Mammary epithelial cell (primary cell): ENCODE measurements around the gene WFDC1.

ENCODE experiments used
- CTCF ChIP-seq, 2 donors: IDR thresholded peaks in 1 of 2; conservative IDR thresholded peaks in 1 of 2; 2 replicates each; pipeline ENCODE4 v1.5.1; 2011 to 2012; ENCODE audit warnings: inconsistent platforms in 2 of 2, low read length in 2 of 2, mild to moderate bottlenecking in 2 of 2, control low read depth in 1 of 2, low read depth in 1 of 2; ENCODE audit not compliant: insufficient read depth in 1 of 2; ENCODE audit errors: extremely low read depth in 1 of 2
- EZH2 ChIP-seq: IDR thresholded peaks from 2 replicates; pipeline ENCODE4 v1.6.1; 2012; ENCODE audit warnings: low read length, inconsistent platforms, borderline replicate concordance

- TF ChIP-seq CTCF (conservative IDR thresholded peaks at IDR 0.05 in 1 of 2, IDR thresholded peaks at IDR 0.05 in 1 of 2; ENCODE audit: extremely low read depth in 1 of 2, insufficient read depth in 1 of 2, low read depth in 1 of 2, low read length in 2 of 2): no peak
- no peak for TF ChIP-seq EZH2
Observed at GRCh38 chr16:84314814-84315213, 20.1 kb downstream of the WFDC1 start.
